Measurements from ENCODE around the gene TFAP2C.
"Not testable (repeated sequence)": the region's sequence is repeated elsewhere in the genome, so short reads cannot be mapped to it uniquely, and the experiment has no call there.

Gene TFAP2C

GRCh38 chr20:56657879-56658278, 28.8 kb downstream of the TFAP2C start:
- no peak for DNase-seq

GRCh38 chr20:56658341-56658947, 29.3 kb downstream of the TFAP2C start:
- DNase-seq, result not testable (repeated sequence)

- no peak for DNase-seq
Measured at GRCh38 chr20:56663660-56664059, 34.6 kb downstream of the TFAP2C start.

GRCh38 chr20:56664796-56665195, 35.7 kb downstream of the TFAP2C start:
- DNase-seq, result no peak

GRCh38 chr20:56665806-56666205, 36.7 kb downstream of the TFAP2C start:
- no peak for DNase-seq

GRCh38 chr20:56673450-56673849, 44.3 kb downstream of the TFAP2C start:
- DNase-seq, result no peak

- no peak for DNase-seq
Measured at GRCh38 chr20:56676001-56676400, 46.9 kb downstream of the TFAP2C start.

- DNase-seq, result no peak
Measured at GRCh38 chr20:56676679-56677078, 47.6 kb downstream of the TFAP2C start.

GRCh38 chr20:56683077-56683865, 54.2 kb downstream of the TFAP2C start:
- DNase-seq, result no peak

- no peak for DNase-seq
Measured at GRCh38 chr20:56685879-56686278, 56.8 kb downstream of the TFAP2C start.

- DNase-seq, result no peak
Measured at GRCh38 chr20:56687061-56687460, 58.0 kb downstream of the TFAP2C start.

GRCh38 chr20:56688106-56688505, 59.0 kb downstream of the TFAP2C start:
- no peak for DNase-seq

Data from NCI-H2081 treated with DMSO at 0.1 percent for 48 hours (cell line).